ENCODE data around the gene SLC1A7.

Gene SLC1A7

GRCh38 chr1:53162621-53163020, 20.2 kb upstream of the SLC1A7 start:
- no peak for TF ChIP-seq EZH2phosphoT487 (IDR thresholded peaks at IDR 0.05; ENCODE audit: borderline replicate concordance, low read length)
- no peak for TF ChIP-seq CTCF (IDR thresholded peaks at IDR 0.05; ENCODE audit: low read depth, low read length, poor library complexity, severe bottlenecking)
- Histone ChIP-seq H3K9me2 (replicated peaks; ENCODE audit: control insufficient read depth, low read length) (no peaks in the 10 kb centered on the region), H3K4me1 (ENCODE audit: control insufficient read depth, low read length) (no peaks in the 10 kb centered on the region), H3K4me2 (ENCODE audit: low read length) (no peak overlapping the region), H3K36me3 (ENCODE audit: control insufficient read depth, low read length) (no peaks in the 10 kb centered on the region), H3K27me3 (ENCODE audit: control insufficient read depth, low read length) (peaks cover 14% of the 10 kb centered on the region), H4K20me1 (ENCODE audit: control insufficient read depth, insufficient read depth, low read depth, low read length) (no peaks in the 10 kb centered on the region), H3K27ac (ENCODE audit: low read depth, low read length) (no peak overlapping the region), H3K79me2 (ENCODE audit: control insufficient read depth, low read length) (no peaks in the 10 kb centered on the region), H3F3A (ENCODE audit: control insufficient read depth, insufficient read depth) (no peaks in the 10 kb centered on the region), H3K9me3 (ENCODE audit: control insufficient read depth, insufficient read depth, low read length) (no peaks in the 10 kb centered on the region), H3K4me3 (ENCODE audit: low read length) (no peak overlapping the region)

DNA sequence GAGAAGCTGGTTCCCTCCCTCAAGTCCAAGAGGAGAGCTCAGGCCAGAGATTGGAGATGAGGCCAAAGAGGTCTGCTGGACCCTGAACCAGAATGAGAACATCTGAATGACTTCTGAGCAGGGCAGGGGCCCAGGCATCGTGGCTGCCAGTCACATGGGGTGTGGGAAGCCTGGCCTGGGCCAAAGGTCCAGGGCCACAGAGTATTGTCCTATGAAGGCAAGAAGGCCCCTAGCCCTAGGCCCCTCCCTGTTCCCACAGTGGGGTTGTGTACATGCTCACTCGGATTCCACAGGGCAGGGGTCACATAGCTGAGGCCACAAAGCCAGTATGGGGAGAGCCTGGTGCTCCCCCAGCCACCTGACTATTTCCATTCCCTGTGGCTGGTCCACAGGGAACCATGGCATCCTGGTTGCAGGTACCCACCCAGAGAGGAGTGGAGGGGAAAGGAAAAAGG, 18.5 kb upstream of the SLC1A7 start:
- Histone ChIP-seq H3K4me1 (ENCODE audit: control insufficient read depth, low read length) (no peaks in the 10 kb centered on the region), H3K27ac (ENCODE audit: low read depth, low read length) (no peak overlapping the region), H3K79me2 (ENCODE audit: control insufficient read depth, low read length) (no peaks in the 10 kb centered on the region)

GRCh38 chr1:53158900-53159299, 16.5 kb upstream of the SLC1A7 start:
- Histone ChIP-seq H3K4me3 (ENCODE audit: low read length) (no peak overlapping the region), H3K79me2 (ENCODE audit: control insufficient read depth, low read length) (no peaks in the 10 kb centered on the region), H3F3A (ENCODE audit: control insufficient read depth, insufficient read depth) (no peaks in the 10 kb centered on the region), H3K9me2 (replicated peaks; ENCODE audit: control insufficient read depth, low read length) (no peaks in the 10 kb centered on the region), H3K27me3 (ENCODE audit: control insufficient read depth, low read length) (peaks cover 7% of the 10 kb centered on the region), H4K20me1 (ENCODE audit: control insufficient read depth, insufficient read depth, low read depth, low read length) (no peaks in the 10 kb centered on the region), H3K36me3 (ENCODE audit: control insufficient read depth, low read length) (no peaks in the 10 kb centered on the region), H3K9me3 (ENCODE audit: control insufficient read depth, insufficient read depth, low read length) (no peaks in the 10 kb centered on the region), H3K27ac (ENCODE audit: low read depth, low read length) (no peak overlapping the region), H3K4me2 (ENCODE audit: low read length) (no peak overlapping the region), H3K4me1 (ENCODE audit: control insufficient read depth, low read length) (no peaks in the 10 kb centered on the region)
- TF ChIP-seq CTCF (IDR thresholded peaks at IDR 0.05; ENCODE audit: low read depth, low read length, poor library complexity, severe bottlenecking) = no peak
- no peak for TF ChIP-seq EZH2phosphoT487 (IDR thresholded peaks at IDR 0.05; ENCODE audit: borderline replicate concordance, low read length)

More for the DNA sequence above, 18.5 kb upstream of the SLC1A7 start:
- TF ChIP-seq CTCF (IDR thresholded peaks at IDR 0.05; ENCODE audit: low read depth, low read length, poor library complexity, severe bottlenecking) (no peak), EZH2phosphoT487 (IDR thresholded peaks at IDR 0.05; ENCODE audit: borderline replicate concordance, low read length) (no peak)
- Histone ChIP-seq H3K9me2 (replicated peaks; ENCODE audit: control insufficient read depth, low read length) (no peaks in the 10 kb centered on the region), H3K4me3 (ENCODE audit: low read length) (no peak overlapping the region), H3F3A (ENCODE audit: control insufficient read depth, insufficient read depth) (no peaks in the 10 kb centered on the region), H3K36me3 (ENCODE audit: control insufficient read depth, low read length) (no peaks in the 10 kb centered on the region), H3K4me2 (ENCODE audit: low read length) (no peak overlapping the region), H3K9me3 (ENCODE audit: control insufficient read depth, insufficient read depth, low read length) (no peaks in the 10 kb centered on the region), H4K20me1 (ENCODE audit: control insufficient read depth, insufficient read depth, low read depth, low read length) (no peaks in the 10 kb centered on the region), H3K27me3 (ENCODE audit: control insufficient read depth, low read length) (peaks cover 14% of the 10 kb centered on the region)
